Type B pancreatic cell (in vitro differentiated cells): Measurements from ENCODE around the gene GLIPR1L1. TPM values are rescaled to one million over a fixed set of nuclear protein-coding genes. Genes with fewer than 3 reads are reported as not detected.

Source experiments
- DNase-seq: peaks from one replicate; pipeline ENCODE4 v3.0.0; 2021; ENCODE audit warnings: mixed read lengths; ENCODE audit not compliant: unreplicated experiment; ENCODE audit errors: extremely low spot score
- H3K27ac Mint-ChIP-seq: 2 replicates; pipeline ENCODE4 v1.8.0; 2021; ENCODE audit warnings: mild to moderate bottlenecking, mixed read lengths
- H3K27me3 Mint-ChIP-seq: 2 replicates; pipeline ENCODE4 v1.8.0; 2021; ENCODE audit warnings: mixed read lengths
- H3K36me3 Mint-ChIP-seq: 2 replicates; pipeline ENCODE4 v1.8.0; 2021; ENCODE audit warnings: mixed read lengths
- H3K4me1 Mint-ChIP-seq: one replicate; pipeline ENCODE4 v1.8.0; 2021; ENCODE audit warnings: mixed read lengths; ENCODE audit not compliant: unreplicated experiment
- H3K4me3 Mint-ChIP-seq: 2 replicates; pipeline ENCODE4 v1.8.0; 2021; ENCODE audit warnings: mild to moderate bottlenecking, mixed read lengths
- H3K9me3 Mint-ChIP-seq: 2 replicates; pipeline ENCODE4 v1.8.0; 2021; ENCODE audit warnings: mixed read lengths
- CTCF ChIP-seq: fragments of 200-600 bp; sonication (generic); conservative IDR thresholded peaks from 2 replicates; pipeline ENCODE4 v1.5.0; 2021; ENCODE audit warnings: antibody characterized with exemption, mild to moderate bottlenecking
- total RNA-seq: library from RNA; stranded (reverse); gene quantifications from 2 replicates; pipeline ENCODE4 v1.2.1, GENCODE V29; 2021; ENCODE audit warnings: low replicate concordance

Gene GLIPR1L1
- total RNA-seq, 1 donor from 2014 or later, result not detected

- DNase-seq, result no peak
- no peaks in the 10 kb centered on the region for H3K36me3 Mint-ChIP-seq
- H3K9me3 Mint-ChIP-seq, result no peaks in the 10 kb centered on the region
- no peaks in the 10 kb centered on the region for H3K27me3 Mint-ChIP-seq
- no peak overlapping the region for H3K4me3 Mint-ChIP-seq
- no peak overlapping the region for H3K27ac Mint-ChIP-seq
- no peak for TF ChIP-seq CTCF
- H3K4me1 Mint-ChIP-seq, result no peaks in the 10 kb centered on the region
Observed at GRCh38 chr12:75311369-75311768, 23.1 kb upstream of the GLIPR1L1 start.

- Mint-ChIP-seq H3K9me3 (no peaks in the 10 kb centered on the region), H3K27ac (no peak overlapping the region), H3K27me3 (no peaks in the 10 kb centered on the region), H3K4me1 (no peaks in the 10 kb centered on the region), H3K36me3 (no peaks in the 10 kb centered on the region), H3K4me3 (no peak overlapping the region)
- no peak for DNase-seq
- TF ChIP-seq CTCF, result no peak
Observed at GRCh38 chr12:75315518-75315917, 19.0 kb upstream of the GLIPR1L1 start.

- H3K27ac Mint-ChIP-seq, result no peak overlapping the region
- no peaks in the 10 kb centered on the region for H3K27me3 Mint-ChIP-seq
- no peak for DNase-seq
- H3K36me3 Mint-ChIP-seq, result no peaks in the 10 kb centered on the region
- H3K9me3 Mint-ChIP-seq, result no peaks in the 10 kb centered on the region
- TF ChIP-seq CTCF, result no peak
- no peaks in the 10 kb centered on the region for H3K4me1 Mint-ChIP-seq
- H3K4me3 Mint-ChIP-seq, result no peak overlapping the region
Observed at GRCh38 chr12:75317784-75318183, 16.7 kb upstream of the GLIPR1L1 start.

- no peak overlapping the region for H3K27ac Mint-ChIP-seq
- TF ChIP-seq CTCF, result no peak
- no peaks in the 10 kb centered on the region for H3K4me1 Mint-ChIP-seq
- no peaks in the 10 kb centered on the region for H3K9me3 Mint-ChIP-seq
- DNase-seq, result no peak
- H3K36me3 Mint-ChIP-seq, result no peaks in the 10 kb centered on the region
- no peaks in the 10 kb centered on the region for H3K27me3 Mint-ChIP-seq
- no peak overlapping the region for H3K4me3 Mint-ChIP-seq
Observed at GRCh38 chr12:75322464-75322863, 12.0 kb upstream of the GLIPR1L1 start.

GRCh38 chr12:75323663-75324062, 10.8 kb upstream of the GLIPR1L1 start:
- DNase-seq, result no peak
- H3K4me1 Mint-ChIP-seq, result no peaks in the 10 kb centered on the region
- no peak for TF ChIP-seq CTCF
- no peaks in the 10 kb centered on the region for H3K36me3 Mint-ChIP-seq
- H3K9me3 Mint-ChIP-seq, result no peaks in the 10 kb centered on the region
- no peak overlapping the region for H3K27ac Mint-ChIP-seq
- no peak overlapping the region for H3K4me3 Mint-ChIP-seq
- H3K27me3 Mint-ChIP-seq, result no peaks in the 10 kb centered on the region

- Mint-ChIP-seq H3K36me3 (no peaks in the 10 kb centered on the region), H3K4me1 (peaks cover 11% of the 10 kb centered on the region), H3K27me3 (no peaks in the 10 kb centered on the region), H3K27ac (no peak overlapping the region), H3K9me3 (no peaks in the 10 kb centered on the region), H3K4me3 (no peak overlapping the region)
- DNase-seq, result no peak
- no peak for TF ChIP-seq CTCF
Observed at GRCh38 chr12:75327642-75328041, 6.8 kb upstream of the GLIPR1L1 start.
